ENCODE results near the gene HAGH.

HAGH gene

GRCh38 chr16:1786242-1787055, 40.2 kb downstream of the HAGH start:
- no peak for DNase-seq (ENCODE audit: low read depth)

GRCh38 chr16:1785846-1786170, 40.8 kb downstream of the HAGH start:
- DNase-seq (ENCODE audit: low read depth), result no peak

GRCh38 chr16:1784977-1785845, 41.4 kb downstream of the HAGH start:
- no peak for DNase-seq (ENCODE audit: low read depth)

- peak; percentile 98 for DNase-seq (ENCODE audit: low read depth)
Measured at GRCh38 chr16:1782408-1783264, 44.0 kb downstream of the HAGH start, which contains the start of the genes NUBP2 and SPSB3. Gene NUBP2 (plus strand): TSS chr16:1782960. CDS start chr16:1783021, 61 bp downstream. Gene SPSB3 (minus strand): TSS chr16:1782571. CDS start chr16:1781483, 1,088 bp downstream.

- DNase-seq (ENCODE audit: low read depth), result no peak
Measured at GRCh38 chr16:1781758-1782407, 44.7 kb downstream of the HAGH start.

- DNase-seq (ENCODE audit: low read depth), result no peak
Measured at GRCh38 chr16:1781254-1781653, 45.4 kb downstream of the HAGH start.

- no peak for DNase-seq (ENCODE audit: low read depth)
Measured at GRCh38 chr16:1780677-1781072, 46.0 kb downstream of the HAGH start.

GRCh38 chr16:1779741-1780676, 46.6 kb downstream of the HAGH start:
- DNase-seq (ENCODE audit: low read depth), result no peak

GRCh38 chr16:1779234-1779701, 47.4 kb downstream of the HAGH start:
- DNase-seq (ENCODE audit: low read depth), result no peak

GRCh38 chr16:1778200-1779179, 48.1 kb downstream of the HAGH start:
- DNase-seq (ENCODE audit: low read depth), result no peak

- DNase-seq (ENCODE audit: low read depth), result no peak
Measured at GRCh38 chr16:1777375-1778199, 49.0 kb downstream of the HAGH start.

GRCh38 chr16:1776991-1777374, 49.6 kb downstream of the HAGH start:
- DNase-seq (ENCODE audit: low read depth), result no peak

- no peak for DNase-seq (ENCODE audit: low read depth)
Measured at GRCh38 chr16:1776672-1776955, 50.0 kb downstream of the HAGH start.

- DNase-seq (ENCODE audit: low read depth), result no peak
Measured at GRCh38 chr16:1775846-1776671, 50.6 kb downstream of the HAGH start.

- no peak for DNase-seq (ENCODE audit: low read depth)
Measured at GRCh38 chr16:1775006-1775845, 51.4 kb downstream of the HAGH start.

- DNase-seq (ENCODE audit: low read depth), result no peak
Measured at GRCh38 chr16:1774448-1774780, 52.2 kb downstream of the HAGH start.
